T-helper 1 cell treated with Interleukin-12 subunit alpha and Interleukin-12 subunit beta and Interleukin-4 antibody, amounts not matched to agents 30 μg/mL and 1 μg/mL, for 36 hours (primary cell): ENCODE results near the gene GNG13.
"Not testable (repeated sequence)": the region's sequence is repeated elsewhere in the genome, so short reads cannot be mapped to it uniquely, and the experiment has no call there.

Source experiments
- H3K27ac Mint-ChIP-seq: one replicate; pipeline ENCODE4 v1.8.0; 2021; ENCODE audit warnings: mild to moderate bottlenecking, mixed read lengths
- H3K27me3 Mint-ChIP-seq: one replicate; pipeline ENCODE4 v1.8.0; 2021; ENCODE audit warnings: low read depth, mixed read lengths
- H3K36me3 Mint-ChIP-seq: one replicate; pipeline ENCODE4 v1.8.0; 2021; ENCODE audit warnings: low read depth, mixed read lengths
- H3K4me1 Mint-ChIP-seq: one replicate; pipeline ENCODE4 v1.8.0; 2021; ENCODE audit warnings: low read depth, mixed read lengths
- H3K4me3 Mint-ChIP-seq: one replicate; pipeline ENCODE4 v1.8.0; 2021; ENCODE audit warnings: mild to moderate bottlenecking, moderate library complexity, mixed read lengths
- H3K9me3 Mint-ChIP-seq: one replicate; pipeline ENCODE4 v1.8.0; 2021; ENCODE audit warnings: mixed read lengths

GNG13 gene

GRCh38 chr16:785563-786535, 14.7 kb downstream of the GNG13 start:
- Mint-ChIP-seq H3K36me3 (no peaks in the 10 kb centered on the region), H3K27ac (no peak overlapping the region), H3K9me3 (no peaks in the 10 kb centered on the region), H3K4me3 (peak overlapping the region; percentile 58), H3K27me3 (no peaks in the 10 kb centered on the region), H3K4me1 (no peaks in the 10 kb centered on the region)

GRCh38 chr16:784431-784830, 16.1 kb downstream of the GNG13 start:
- H3K4me1 Mint-ChIP-seq: no peaks in the 10 kb centered on the region
- H3K27ac Mint-ChIP-seq: no peak overlapping the region
- H3K9me3 Mint-ChIP-seq: no peaks in the 10 kb centered on the region
- H3K4me3 Mint-ChIP-seq: no peak overlapping the region
- no peaks in the 10 kb centered on the region for H3K27me3 Mint-ChIP-seq
- no peaks in the 10 kb centered on the region for H3K36me3 Mint-ChIP-seq

GRCh38 chr16:783404-784161, 17.0 kb downstream of the GNG13 start:
- no peak overlapping the region for H3K27ac Mint-ChIP-seq
- no peaks in the 10 kb centered on the region for H3K27me3 Mint-ChIP-seq
- no peaks in the 10 kb centered on the region for H3K4me1 Mint-ChIP-seq
- no peaks in the 10 kb centered on the region for H3K9me3 Mint-ChIP-seq
- H3K36me3 Mint-ChIP-seq: no peaks in the 10 kb centered on the region
- no peak overlapping the region for H3K4me3 Mint-ChIP-seq

GRCh38 chr16:782766-783403, 17.6 kb downstream of the GNG13 start:
- Mint-ChIP-seq H3K9me3 (no peaks in the 10 kb centered on the region), H3K36me3 (no peaks in the 10 kb centered on the region), H3K27me3 (no peaks in the 10 kb centered on the region), H3K4me3 (no peak overlapping the region), H3K27ac (no peak overlapping the region), H3K4me1 (no peaks in the 10 kb centered on the region)

- Mint-ChIP-seq H3K4me3 (no peak overlapping the region), H3K4me1 (peaks cover 1% of the 10 kb centered on the region), H3K27ac (no peak overlapping the region), H3K36me3 (no peaks in the 10 kb centered on the region), H3K9me3 (no peaks in the 10 kb centered on the region), H3K27me3 (no peaks in the 10 kb centered on the region)
Observed at GRCh38 chr16:782258-782657, 18.3 kb downstream of the GNG13 start.

DNA sequence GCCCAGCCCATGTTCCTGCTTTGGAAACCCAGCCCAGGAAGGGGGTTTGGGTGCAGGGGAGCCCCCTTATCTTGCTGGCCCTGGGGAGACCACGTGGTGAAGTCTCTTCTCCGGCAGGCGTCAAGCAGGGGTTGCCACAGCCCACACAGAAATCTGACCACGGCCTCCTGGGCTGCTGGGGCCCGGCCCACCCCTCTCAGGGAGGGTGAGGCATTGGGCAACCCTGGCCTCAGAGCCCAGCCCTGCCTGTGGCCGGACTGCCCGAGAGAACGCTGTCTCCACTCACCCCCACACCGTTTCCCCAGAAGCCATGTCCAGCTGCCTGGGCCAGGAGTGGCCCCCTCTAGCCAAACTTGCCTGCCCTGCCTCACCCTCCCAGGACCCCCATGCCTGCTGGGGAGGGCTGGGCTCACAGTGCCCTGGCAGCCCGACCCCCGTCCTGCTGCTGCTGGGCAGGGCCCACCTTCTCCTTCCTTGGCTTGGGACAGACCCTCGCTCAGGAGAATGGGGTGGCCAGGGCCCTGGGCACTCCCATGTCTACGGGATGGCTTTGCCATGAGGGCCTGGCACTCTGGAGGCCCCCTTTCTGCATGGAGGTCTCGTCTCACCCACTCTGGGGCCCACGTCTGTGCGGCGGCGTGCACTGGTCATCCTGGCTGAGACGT, 19.1 kb downstream of the GNG13 start:
- H3K4me1 Mint-ChIP-seq: peaks cover 1% of the 10 kb centered on the region
- H3K4me3 Mint-ChIP-seq: no peak overlapping the region
- H3K9me3 Mint-ChIP-seq: no peaks in the 10 kb centered on the region
- no peaks in the 10 kb centered on the region for H3K36me3 Mint-ChIP-seq
- H3K27ac Mint-ChIP-seq: no peak overlapping the region
- H3K27me3 Mint-ChIP-seq: no peaks in the 10 kb centered on the region

GRCh38 chr16:780296-780695, 20.2 kb downstream of the GNG13 start:
- H3K4me3 Mint-ChIP-seq: no peak overlapping the region
- H3K27ac Mint-ChIP-seq: no peak overlapping the region
- H3K27me3 Mint-ChIP-seq: no peaks in the 10 kb centered on the region
- H3K9me3 Mint-ChIP-seq: no peaks in the 10 kb centered on the region
- H3K4me1 Mint-ChIP-seq: peaks cover 1% of the 10 kb centered on the region
- no peaks in the 10 kb centered on the region for H3K36me3 Mint-ChIP-seq

GRCh38 chr16:779561-779960, 21.0 kb downstream of the GNG13 start:
- no peak overlapping the region for H3K27ac Mint-ChIP-seq
- H3K4me3 Mint-ChIP-seq: no peak overlapping the region
- no peaks in the 10 kb centered on the region for H3K36me3 Mint-ChIP-seq
- no peaks in the 10 kb centered on the region for H3K27me3 Mint-ChIP-seq
- peaks cover 1% of the 10 kb centered on the region for H3K4me1 Mint-ChIP-seq
- no peaks in the 10 kb centered on the region for H3K9me3 Mint-ChIP-seq

- no peak overlapping the region for H3K27ac Mint-ChIP-seq
- H3K36me3 Mint-ChIP-seq: no peaks in the 10 kb centered on the region
Observed at GRCh38 chr16:778909-779527, 21.5 kb downstream of the GNG13 start.

GRCh38 chr16:778447-778846, 22.1 kb downstream of the GNG13 start:
- Mint-ChIP-seq H3K4me1 (peaks cover 1% of the 10 kb centered on the region), H3K4me3 (no peak overlapping the region), H3K27me3 (no peaks in the 10 kb centered on the region), H3K9me3 (no peaks in the 10 kb centered on the region), H3K36me3 (no peaks in the 10 kb centered on the region), H3K27ac (no peak overlapping the region)

More at GRCh38 chr16:778909-779527, 21.5 kb downstream of the GNG13 start:
- Mint-ChIP-seq H3K27me3 (no peaks in the 10 kb centered on the region), H3K4me1 (peaks cover 1% of the 10 kb centered on the region), H3K4me3 (no peak overlapping the region), H3K9me3 (no peaks in the 10 kb centered on the region)

- no peaks in the 10 kb centered on the region for H3K9me3 Mint-ChIP-seq
- no peak overlapping the region for H3K27ac Mint-ChIP-seq
- H3K4me3 Mint-ChIP-seq: no peak overlapping the region
- H3K4me1 Mint-ChIP-seq: peaks cover 1% of the 10 kb centered on the region
- H3K27me3 Mint-ChIP-seq: no peaks in the 10 kb centered on the region
- H3K36me3 Mint-ChIP-seq: no peaks in the 10 kb centered on the region
Observed at GRCh38 chr16:777826-778225, 22.7 kb downstream of the GNG13 start.

DNA sequence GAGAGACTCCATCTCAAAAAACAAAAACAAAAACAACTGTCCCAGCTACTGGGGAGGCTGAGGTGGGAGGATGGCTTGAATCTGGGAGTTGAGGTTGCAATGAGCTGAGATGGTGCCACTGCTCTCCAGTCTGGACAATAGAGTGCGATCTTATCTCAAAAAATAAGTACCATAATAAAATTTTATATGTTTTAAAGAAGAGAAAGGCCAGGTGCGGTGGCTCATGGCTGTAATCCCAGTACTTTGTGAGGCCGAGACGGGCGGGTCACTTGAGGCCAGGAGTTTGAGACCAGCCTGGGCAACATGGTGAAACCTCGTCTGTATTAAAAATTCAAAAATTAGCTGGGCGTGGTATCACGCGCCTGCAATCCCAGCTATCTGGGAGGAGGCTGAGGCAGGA, 23.7 kb downstream of the GNG13 start:
- H3K36me3 Mint-ChIP-seq: no peaks in the 10 kb centered on the region
- H3K4me1 Mint-ChIP-seq: peaks cover 1% of the 10 kb centered on the region
- H3K4me3 Mint-ChIP-seq: no peak overlapping the region
- H3K9me3 Mint-ChIP-seq: no peaks in the 10 kb centered on the region
- H3K27me3 Mint-ChIP-seq: no peaks in the 10 kb centered on the region
- no peak overlapping the region for H3K27ac Mint-ChIP-seq

GRCh38 chr16:776298-776697, 24.2 kb downstream of the GNG13 start:
- not testable (repeated sequence) for H3K36me3 Mint-ChIP-seq, H3K9me3 Mint-ChIP-seq, H3K27ac Mint-ChIP-seq, H3K4me3 Mint-ChIP-seq, H3K27me3 Mint-ChIP-seq, H3K4me1 Mint-ChIP-seq

DNA sequence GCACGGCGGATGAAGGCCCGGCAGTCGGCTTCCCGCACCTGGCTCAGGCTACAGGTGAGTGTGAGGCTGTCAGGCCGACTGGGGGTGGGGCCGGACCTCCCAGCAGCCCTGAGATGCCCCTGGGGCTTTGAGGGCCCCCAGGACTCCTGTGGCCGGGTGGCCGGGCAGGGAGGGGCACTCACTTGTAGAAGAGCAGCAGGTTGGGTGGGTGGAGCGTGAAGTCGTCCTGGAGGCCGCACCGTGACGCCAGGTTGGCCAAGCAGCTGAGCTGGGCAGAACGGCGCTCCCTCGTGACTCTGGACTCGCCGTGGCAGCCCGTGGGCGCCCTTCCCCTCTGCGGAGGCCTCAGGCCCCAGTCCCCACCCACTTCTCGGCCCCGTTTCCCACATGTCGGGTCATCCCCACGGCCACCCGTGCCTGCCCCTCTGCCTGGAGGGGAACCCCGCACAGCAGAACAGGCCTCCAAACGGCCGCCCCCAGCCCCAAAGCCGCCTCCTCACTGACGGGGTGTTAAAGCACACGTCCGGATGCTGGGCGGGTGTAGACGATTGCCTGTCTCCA, 25.2 kb downstream of the GNG13 start:
- H3K36me3 Mint-ChIP-seq: no peaks in the 10 kb centered on the region
- no peak overlapping the region for H3K4me3 Mint-ChIP-seq
- no peaks in the 10 kb centered on the region for H3K27me3 Mint-ChIP-seq
- peaks cover 1% of the 10 kb centered on the region for H3K4me1 Mint-ChIP-seq
- no peaks in the 10 kb centered on the region for H3K9me3 Mint-ChIP-seq
- H3K27ac Mint-ChIP-seq: no peak overlapping the region
